ENCODE data around the gene NNMT.
"Not testable (repeated sequence)": the region's sequence is repeated elsewhere in the genome, so short reads cannot be mapped to it uniquely, and the experiment has no call there.

The NNMT gene

GRCh38 chr11:114310095-114310494 is 13.9 kb downstream of the NNMT start:
- DNase-seq (ENCODE audit: low read depth, low spot score), result no peak

GRCh38 chr11:114311946-114312345 is 15.7 kb downstream of the NNMT start:
- no peak for DNase-seq (ENCODE audit: low read depth, low spot score)

DNA sequence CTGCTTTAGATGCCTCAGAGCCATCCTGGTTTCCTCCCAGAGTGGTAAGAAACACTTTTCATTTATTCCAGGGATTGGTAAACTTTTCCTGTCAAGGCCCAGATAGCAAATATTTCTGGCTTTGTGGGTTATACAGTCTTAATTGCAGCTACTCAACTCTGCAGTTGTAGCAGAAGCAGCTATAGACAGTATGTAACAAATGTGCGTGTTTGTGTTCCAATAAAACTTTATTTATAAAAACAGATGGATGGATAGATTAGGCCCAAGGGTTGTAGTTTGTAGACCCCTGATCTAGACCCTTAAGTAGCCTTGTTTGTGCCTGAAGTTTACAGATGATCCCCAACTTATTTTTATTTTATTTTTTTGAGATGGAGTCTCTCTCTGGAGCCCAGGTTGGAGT is 17.9 kb downstream of the NNMT start:
- no peak for DNase-seq (ENCODE audit: low read depth, low spot score)

DNA sequence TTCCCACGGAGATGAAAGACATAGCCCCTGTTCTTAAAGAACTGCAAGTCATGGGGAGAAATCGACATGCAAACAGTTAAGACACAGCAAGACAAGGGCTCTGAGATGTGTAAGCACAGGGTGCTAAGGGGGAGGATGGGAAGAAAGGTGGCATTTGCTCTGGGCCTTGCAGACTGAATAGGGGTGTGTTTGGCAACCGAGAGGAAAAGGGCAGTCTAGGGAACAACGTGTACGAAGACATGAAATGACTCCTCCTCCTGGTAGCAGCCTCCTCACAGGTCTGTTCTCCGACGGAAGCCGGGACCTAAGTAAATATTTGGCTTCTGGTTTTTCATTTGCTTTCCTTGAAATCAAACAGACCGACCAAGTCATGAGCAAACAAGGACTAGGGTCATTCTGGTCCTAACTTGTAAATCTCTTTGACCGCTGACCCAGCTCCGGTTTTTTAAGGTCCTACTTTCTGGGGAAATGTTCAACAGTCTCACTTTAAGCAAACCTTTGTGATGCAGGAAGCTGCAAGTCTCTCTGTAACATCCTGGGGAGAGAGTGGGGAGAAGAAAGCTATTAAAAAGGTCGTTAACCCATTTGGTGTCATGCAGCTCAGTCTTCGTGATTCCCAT is 19.7 kb downstream of the NNMT start:
- DNase-seq (ENCODE audit: low read depth, low spot score), result no peak

GRCh38 chr11:114316980-114317786 is 21.0 kb downstream of the NNMT start:
- no peak for DNase-seq (ENCODE audit: low read depth, low spot score)

DNA sequence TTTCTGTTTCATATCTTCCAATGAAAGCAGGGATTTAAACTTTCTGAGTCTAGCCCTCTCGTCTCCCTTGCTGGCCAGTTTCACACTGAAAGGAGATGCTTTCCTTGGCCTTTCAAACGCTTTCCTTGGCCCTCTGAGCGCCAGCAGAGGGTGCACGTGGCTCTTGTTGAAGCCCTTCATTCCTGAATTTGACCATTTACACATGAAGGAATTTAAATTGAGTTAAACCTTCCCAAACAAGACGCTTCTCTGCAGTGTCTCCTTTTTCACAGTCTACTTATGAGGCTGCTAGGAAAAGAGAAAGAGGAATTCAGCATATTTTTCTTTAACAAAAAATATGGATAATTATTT is 21.6 kb downstream of the NNMT start:
- DNase-seq (ENCODE audit: low read depth, low spot score), result no peak

- no peak for DNase-seq (ENCODE audit: low read depth, low spot score)
Measured at GRCh38 chr11:114318361-114318760, 22.2 kb downstream of the NNMT start.

DNA sequence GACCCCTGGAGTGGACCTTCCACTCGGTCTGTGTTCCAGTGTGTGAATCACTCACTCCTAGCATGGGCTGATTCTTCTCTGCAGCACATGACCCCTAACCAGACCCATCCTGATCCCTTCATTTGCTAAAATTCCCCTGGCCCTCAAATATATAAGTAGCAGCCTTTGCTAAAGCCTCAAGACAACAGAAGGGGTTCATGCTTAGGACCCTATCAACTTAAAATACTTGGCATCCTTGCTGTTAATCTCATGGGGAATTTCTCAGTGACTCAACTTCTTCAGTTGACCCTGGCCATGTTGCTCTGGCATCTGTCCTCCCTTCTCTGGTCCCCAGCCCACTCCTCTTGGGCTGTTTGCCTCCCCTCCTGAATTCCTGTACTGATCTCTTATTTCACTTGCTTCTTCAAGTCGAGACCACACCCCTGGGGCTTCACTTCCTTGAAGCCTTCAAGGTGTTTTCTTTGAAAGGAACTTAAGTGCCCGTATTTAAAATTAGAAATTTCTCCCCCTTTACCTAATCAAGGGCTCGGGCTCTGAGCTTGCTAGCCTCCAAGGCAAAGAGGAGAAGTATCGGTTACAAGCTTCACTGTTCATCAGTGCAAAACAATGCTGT is 23.6 kb downstream of the NNMT start:
- no peak for DNase-seq (ENCODE audit: low read depth, low spot score)

- no peak for DNase-seq (ENCODE audit: low read depth, low spot score)
Measured at GRCh38 chr11:114321621-114322257, 25.5 kb downstream of the NNMT start.

DNA sequence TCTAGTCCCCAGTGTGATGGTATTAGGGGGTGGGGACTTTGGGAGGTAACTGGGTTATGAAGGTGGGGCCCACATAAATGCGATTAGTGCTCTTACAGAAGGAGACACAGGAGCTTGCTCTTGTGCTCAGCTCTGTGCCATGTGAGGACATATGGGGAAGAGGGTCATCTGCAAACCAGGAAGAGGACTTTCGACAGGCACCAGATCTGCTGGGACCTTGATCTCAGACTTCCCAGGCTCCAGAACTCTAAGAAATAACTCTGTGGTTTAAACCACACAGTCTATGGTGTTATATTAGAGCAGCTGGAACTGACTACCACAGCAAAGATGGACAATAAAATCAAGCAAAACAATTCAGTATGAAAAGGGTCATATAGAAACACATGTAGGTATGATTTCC is 26.7 kb downstream of the NNMT start:
- DNase-seq (ENCODE audit: low read depth, low spot score), result no peak

GRCh38 chr11:114326151-114326550 is 30.0 kb downstream of the NNMT start:
- no peak for DNase-seq (ENCODE audit: low read depth, low spot score)

DNA sequence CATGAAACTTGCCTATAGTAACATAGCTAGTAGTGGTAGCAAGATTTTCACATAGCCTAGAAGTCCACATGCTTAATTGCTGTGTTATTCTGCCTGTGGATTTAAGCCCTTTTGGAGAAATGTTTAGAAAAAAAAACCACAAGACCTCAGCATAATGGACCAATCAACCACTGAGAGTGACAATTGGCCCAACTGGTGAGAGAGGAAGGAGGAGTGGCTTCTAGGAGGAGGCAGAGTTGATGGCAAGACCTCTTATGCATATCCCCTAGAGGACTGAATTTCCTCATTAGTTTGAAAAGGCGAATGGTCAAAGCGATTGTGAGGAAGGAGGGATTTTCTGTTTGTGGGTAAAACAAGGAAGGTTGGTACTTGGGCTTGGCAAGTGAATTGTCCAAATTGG is 30.6 kb downstream of the NNMT start:
- no peak for DNase-seq (ENCODE audit: low read depth, low spot score)

- DNase-seq (ENCODE audit: low read depth, low spot score), result no peak
Measured at GRCh38 chr11:114330373-114330772, 34.2 kb downstream of the NNMT start.

GRCh38 chr11:114340311-114341131 is 44.3 kb downstream of the NNMT start:
- DNase-seq (ENCODE audit: low read depth, low spot score), result no peak

- not testable (repeated sequence) for DNase-seq (ENCODE audit: low read depth, low spot score)
Measured at GRCh38 chr11:114341667-114342066, 45.5 kb downstream of the NNMT start.

DNA sequence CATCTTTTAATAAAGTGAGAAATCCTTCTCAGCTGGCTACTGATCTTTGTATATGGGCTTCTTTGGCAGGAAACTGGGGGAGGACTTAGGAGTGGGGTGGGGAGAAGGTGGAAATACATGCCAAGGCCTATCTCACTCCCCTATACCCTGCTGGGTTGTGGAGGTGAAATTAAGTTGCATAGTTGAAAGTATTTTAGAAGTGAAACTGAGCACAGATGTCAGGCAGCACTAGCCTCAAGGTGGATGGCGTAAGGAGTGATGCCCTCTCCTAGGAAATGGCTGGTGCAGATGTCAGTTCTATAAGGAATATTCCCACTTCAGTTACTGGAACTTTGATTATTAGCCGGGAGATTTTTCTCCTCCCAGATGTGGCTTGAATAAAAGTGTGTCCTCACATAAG is 46.3 kb downstream of the NNMT start:
- DNase-seq (ENCODE audit: low read depth, low spot score), result no peak

DNA sequence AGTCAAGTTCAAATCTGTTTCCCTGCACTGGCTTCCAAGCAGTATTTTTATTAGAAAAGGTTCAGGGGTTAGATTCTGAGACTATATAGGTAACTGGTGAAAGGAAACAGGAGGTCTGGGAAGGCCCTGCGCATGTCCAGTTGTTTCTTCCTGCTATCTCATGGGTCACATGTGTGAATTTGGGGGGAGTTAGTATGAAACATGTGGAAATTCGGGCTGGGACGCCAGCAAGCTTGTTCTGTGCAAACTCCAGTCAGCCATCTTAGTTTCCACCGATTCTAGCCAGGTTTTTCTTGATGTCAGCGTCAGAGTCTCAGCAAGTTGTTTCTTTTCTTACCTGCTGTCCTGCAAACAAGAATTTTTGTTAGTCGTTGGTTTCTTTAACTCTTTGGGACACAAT is 46.8 kb downstream of the NNMT start:
- DNase-seq (ENCODE audit: low read depth, low spot score), result no peak

GRCh38 chr11:114343493-114343892 is 47.3 kb downstream of the NNMT start:
- no peak for DNase-seq (ENCODE audit: low read depth, low spot score)

- no peak for DNase-seq (ENCODE audit: low read depth, low spot score)
Measured at GRCh38 chr11:114344494-114344893, 48.3 kb downstream of the NNMT start.

DNA sequence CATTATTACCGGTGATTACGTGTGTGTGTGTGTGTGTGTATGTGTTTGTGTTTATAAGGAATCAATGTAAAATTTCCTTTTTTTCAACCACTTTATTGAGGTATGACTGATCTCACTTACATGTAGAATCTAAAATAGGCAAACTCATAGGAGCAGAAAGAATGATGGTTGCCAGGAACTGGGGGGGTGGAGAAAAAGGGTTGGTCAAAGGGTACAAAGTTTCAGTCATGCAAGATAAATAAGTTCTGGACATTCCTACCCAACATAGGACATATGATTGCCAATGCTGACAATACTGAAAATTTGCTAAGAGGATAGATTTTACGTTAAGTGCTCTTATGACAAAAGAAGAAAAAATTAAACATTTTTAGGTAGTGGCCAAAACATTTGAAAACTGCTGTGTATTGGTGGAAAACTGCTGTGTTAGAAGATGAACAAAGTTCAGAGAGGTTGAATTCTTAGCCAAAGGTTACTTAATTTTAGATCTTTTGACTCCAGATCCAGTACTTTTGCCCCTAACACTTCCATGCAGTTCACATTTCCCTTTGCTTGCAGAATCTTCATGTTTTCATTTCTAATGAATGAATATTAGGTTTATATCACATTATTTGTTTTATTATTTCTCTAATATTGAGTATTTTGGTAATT is 49.5 kb downstream of the NNMT start:
- DNase-seq (ENCODE audit: low read depth, low spot score), result no peak

DNA sequence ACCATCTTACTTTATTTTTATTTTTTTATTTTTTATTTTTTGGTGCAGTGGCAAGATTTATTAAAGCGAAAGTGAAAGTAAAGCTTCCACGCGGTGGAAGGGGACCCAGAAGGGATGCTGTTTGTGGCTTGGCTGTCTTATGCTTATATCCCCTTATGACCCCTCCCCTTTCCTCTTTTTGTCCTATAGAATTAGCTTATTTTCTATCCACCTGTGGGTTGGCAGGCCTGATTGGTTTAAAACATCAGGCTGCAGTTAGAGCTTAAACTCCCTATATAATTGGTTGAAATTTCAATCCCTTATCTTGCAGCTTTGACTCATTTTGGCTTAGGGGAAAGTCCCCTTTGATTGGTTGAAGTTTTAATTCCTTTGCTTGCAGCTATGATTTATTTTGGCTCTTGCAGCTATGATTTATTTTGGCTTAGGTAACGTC is 50.5 kb downstream of the NNMT start:
- DNase-seq (ENCODE audit: low read depth, low spot score), result no peak
